GM12875 (cell line): ENCODE data around the gene GMPPB.

Source experiments
- H3K4me3 ChIP-seq: one replicate; pipeline ENCODE4 v1.5.1; 2011; ENCODE audit warnings: low read depth, low read length, control low read depth
- TF ChIP-seq, protein P1 (sequence below): IDR thresholded peaks from 2 replicates; pipeline ENCODE4 v1.5.1; 2011; ENCODE audit warnings: low read depth, mild to moderate bottlenecking, control low read depth, inconsistent platforms, low read length, moderate library complexity, borderline replicate concordance; ENCODE audit not compliant: insufficient read depth

Gene GMPPB

DNA sequence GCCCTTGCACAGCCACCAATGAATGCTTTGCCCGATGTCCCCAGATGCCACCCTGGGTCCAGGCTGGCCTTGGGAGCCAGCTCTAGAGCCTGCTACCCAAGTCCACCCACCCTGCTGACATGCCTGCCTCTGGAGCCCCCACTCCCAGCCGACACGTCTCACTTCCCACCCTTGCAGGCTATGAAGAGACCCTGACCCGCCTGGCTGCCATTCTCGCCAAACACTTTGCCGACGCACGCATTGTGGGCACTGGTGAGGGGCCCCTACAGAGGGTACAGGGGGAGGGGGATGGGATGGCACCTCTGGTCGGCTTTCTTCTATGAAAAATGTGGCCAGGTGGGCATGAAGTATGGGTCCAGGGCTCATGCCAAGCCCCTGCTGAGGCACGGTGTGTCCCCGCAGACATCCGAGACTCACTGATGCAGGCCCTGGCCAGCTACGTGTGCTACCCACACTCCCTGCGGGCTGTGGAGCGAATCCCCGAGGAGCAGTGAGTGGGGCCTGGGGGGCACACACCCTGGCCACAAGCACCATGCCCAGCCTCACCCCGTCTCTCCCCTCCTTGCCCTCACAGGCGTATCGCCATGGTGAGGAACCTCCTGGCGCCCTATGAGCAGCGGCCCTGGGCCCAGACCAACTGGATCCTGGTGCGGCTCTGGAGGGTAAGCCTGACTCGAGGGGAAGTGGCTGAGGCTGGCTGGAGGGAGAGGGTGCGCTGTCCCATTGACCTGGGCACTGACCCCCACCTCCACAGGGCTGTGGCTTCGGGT is 10.2 kb downstream of the GMPPB start:
- TF ChIP-seq, protein P1, sequence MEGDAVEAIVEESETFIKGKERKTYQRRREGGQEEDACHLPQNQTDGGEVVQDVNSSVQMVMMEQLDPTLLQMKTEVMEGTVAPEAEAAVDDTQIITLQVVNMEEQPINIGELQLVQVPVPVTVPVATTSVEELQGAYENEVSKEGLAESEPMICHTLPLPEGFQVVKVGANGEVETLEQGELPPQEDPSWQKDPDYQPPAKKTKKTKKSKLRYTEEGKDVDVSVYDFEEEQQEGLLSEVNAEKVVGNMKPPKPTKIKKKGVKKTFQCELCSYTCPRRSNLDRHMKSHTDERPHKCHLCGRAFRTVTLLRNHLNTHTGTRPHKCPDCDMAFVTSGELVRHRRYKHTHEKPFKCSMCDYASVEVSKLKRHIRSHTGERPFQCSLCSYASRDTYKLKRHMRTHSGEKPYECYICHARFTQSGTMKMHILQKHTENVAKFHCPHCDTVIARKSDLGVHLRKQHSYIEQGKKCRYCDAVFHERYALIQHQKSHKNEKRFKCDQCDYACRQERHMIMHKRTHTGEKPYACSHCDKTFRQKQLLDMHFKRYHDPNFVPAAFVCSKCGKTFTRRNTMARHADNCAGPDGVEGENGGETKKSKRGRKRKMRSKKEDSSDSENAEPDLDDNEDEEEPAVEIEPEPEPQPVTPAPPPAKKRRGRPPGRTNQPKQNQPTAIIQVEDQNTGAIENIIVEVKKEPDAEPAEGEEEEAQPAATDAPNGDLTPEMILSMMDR, result no peak
- H3K4me3 ChIP-seq, result no peak overlapping the region

GRCh38 chr3:49712631-49713317 is 11.0 kb downstream of the GMPPB start:
- TF ChIP-seq, protein P1, result no peak
- H3K4me3 ChIP-seq, result no peak overlapping the region

- TF ChIP-seq, protein P1, result no peak
These were observed 11.6 kb downstream of the GMPPB start for GRCh38 chr3:49712166-49712565.

GRCh38 chr3:49711489-49711888 is 12.3 kb downstream of the GMPPB start:
- H3K4me3 ChIP-seq, result no peak overlapping the region
- TF ChIP-seq, protein P1, result no peak

More at GRCh38 chr3:49712166-49712565, 11.6 kb downstream of the GMPPB start:
- no peak overlapping the region for H3K4me3 ChIP-seq

GRCh38 chr3:49709852-49710251 is 13.9 kb downstream of the GMPPB start:
- TF ChIP-seq, protein P1, result no peak
- H3K4me3 ChIP-seq, result no peak overlapping the region

DNA sequence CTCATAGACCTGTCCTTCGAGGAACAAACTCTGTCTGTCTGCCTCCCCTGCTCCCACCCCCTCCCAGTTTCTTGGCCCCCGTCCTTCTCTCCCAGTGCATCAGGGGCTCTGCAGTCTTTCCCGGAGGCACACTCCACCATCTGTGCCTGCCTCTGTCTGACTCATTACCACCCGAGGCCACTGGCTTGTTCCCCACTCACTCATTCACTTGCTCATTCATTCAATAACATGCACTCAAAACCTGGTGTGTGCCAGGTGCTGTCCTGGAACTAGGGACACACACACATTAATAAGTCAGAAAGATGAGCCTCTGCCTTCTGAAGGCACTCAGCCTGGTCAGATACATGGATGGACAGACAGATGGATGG is 16.7 kb downstream of the GMPPB start:
- TF ChIP-seq, protein P1, result no peak
- no peak overlapping the region for H3K4me3 ChIP-seq

DNA sequence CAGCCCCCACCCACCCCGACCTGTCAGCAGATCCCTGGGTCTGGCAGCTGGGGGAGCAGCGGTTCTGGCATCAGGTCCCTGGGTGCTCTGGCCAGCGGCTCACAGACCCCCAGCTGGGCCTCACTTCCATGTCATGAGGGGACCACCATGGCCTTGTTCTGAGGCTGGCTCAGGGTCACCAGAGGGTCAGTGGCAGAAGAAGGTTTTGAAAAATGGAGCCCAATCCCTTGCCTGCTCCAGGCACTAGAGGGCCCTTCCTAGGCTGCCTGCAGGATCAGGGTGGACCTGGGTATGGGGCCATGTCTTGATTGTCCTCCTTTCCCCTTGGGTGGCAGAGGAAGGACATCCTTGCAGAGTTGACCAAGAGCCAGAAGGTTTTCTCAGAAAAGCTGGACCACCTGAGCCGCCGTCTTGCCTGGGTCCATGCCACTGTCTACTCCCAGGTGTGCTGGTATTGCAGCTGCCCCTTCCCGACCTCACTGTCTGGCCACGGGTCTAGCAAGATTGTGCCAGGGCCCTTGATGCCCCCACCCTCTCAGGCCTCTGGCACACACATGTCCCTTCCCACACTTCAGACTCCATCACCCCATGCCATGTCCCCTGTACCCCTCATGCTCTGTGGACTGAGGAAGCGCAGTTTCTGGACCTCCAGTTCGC is 17.2 kb downstream of the GMPPB start:
- no peak overlapping the region for H3K4me3 ChIP-seq
- TF ChIP-seq, protein P1, result no peak
